Kidney (tissue), 14 donors: ENCODE measurements around the gene NLGN1. TPM values are rescaled to one million over a fixed set of nuclear protein-coding genes. Genes with fewer than 3 reads are reported as not detected.

Source experiments
- DNase-seq, 5 donors: peaks; one replicate each; pipeline ENCODE4 v3.0.0-alpha.2; 2013 to 2020
- FAIRE-seq: peaks from 2 replicates; lab custom pipeline; 2012; peaks lifted over from hg19 to GRCh38; lab: Jason Lieb, UNC
- H3K27ac ChIP-seq, 2 donors: one replicate each; pipeline ENCODE4 v1.7.0; 2013; ENCODE audit warnings: low read depth in 2 of 2, low read length in 2 of 2, inconsistent platforms in 1 of 2
- H3K27me3 ChIP-seq: one replicate; pipeline ENCODE4 v1.7.1; 2013; ENCODE audit warnings: low read length, inconsistent platforms; ENCODE audit not compliant: control insufficient read depth, insufficient read depth
- H3K36me3 ChIP-seq, 3 donors: one replicate each; pipeline versions ENCODE4 v1.7.0 to v1.7.1; 2013; ENCODE audit warnings: low read length in 3 of 3, control low read depth in 1 of 3, inconsistent platforms in 1 of 3; ENCODE audit not compliant: insufficient read depth in 3 of 3, control insufficient read depth in 2 of 3
- H3K4me1 ChIP-seq, 3 donors: one replicate each; pipeline versions ENCODE4 v1.7.0 to v1.7.1; 2013; ENCODE audit warnings: low read length in 3 of 3, inconsistent platforms in 1 of 3, low read depth in 1 of 3; ENCODE audit not compliant: control insufficient read depth in 2 of 3, insufficient read depth in 2 of 3
- H3K4me3 ChIP-seq, 3 donors: one replicate each; pipeline versions ENCODE4 v1.7.0 to v1.8.1; 2013; ENCODE audit warnings: low read length in 3 of 3, control low read depth in 1 of 3, inconsistent platforms in 1 of 3
- H3K9ac ChIP-seq, 3 donors: one replicate each; pipeline versions ENCODE4 v1.7.0 to v1.7.1; 2013; ENCODE audit warnings: low read length in 3 of 3, control low read depth in 1 of 3, inconsistent platforms in 1 of 3
- H3K9me3 ChIP-seq, 3 donors: one replicate each; pipeline versions ENCODE4 v1.7.0 to v1.7.1; 2013; ENCODE audit warnings: low read length in 3 of 3, control low read depth in 1 of 3, inconsistent platforms in 1 of 3; ENCODE audit not compliant: control insufficient read depth in 2 of 3, insufficient read depth in 1 of 3
- CTCF ChIP-seq: IDR thresholded peaks from 3 replicates; pipeline ENCODE4 v1.5.1; 2012; ENCODE audit warnings: mild to moderate bottlenecking, moderate library complexity, borderline replicate concordance; ENCODE audit not compliant: insufficient read depth; ENCODE audit errors: extremely low read depth
- intact Hi-C: fragments of 100-400 bp; cut with DNase I; formaldehyde crosslinking; loops from one replicate; pipeline ENCODE4 v1.11.1; 2022
- polyA plus RNA-seq: library from polyadenylated mRNA; stranded (reverse); fragments of 350-450 nt; fragmentation: Illumina TruSeq; extraction: RNeasy Lipid Tissue Mini Kit (QIAGEN cat#74804); gene quantifications from one replicate; pipeline ENCODE4 v1.2.3, GENCODE V29; 2014; ENCODE audit warnings: low read depth, low replicate concordance; ENCODE audit not compliant: insufficient read depth
- total RNA-seq: library from RNA; stranded (reverse); fragmentation: NEBNext Ultra II Directional; extraction: Animal tissue kit (Norgen Biotek cat#: 25700); gene quantifications from one replicate; pipeline ENCODE4 v1.2.1, GENCODE V29; 2021
- donor health status: control.
- donor health status: control.
- donor health status: control.
- donor health status: control.
- donor health status: control.
- donor health status: DM: yes; HTN: yes; CAD: no.
- donor health status: Normal renal cell carcinoma (clear cell type).

The NLGN1 gene
- total and polyA plus RNA-seq, 2 donors from 2014 or later, result 0.49 to 19.4 TPM

- Histone ChIP-seq H3K27ac (no peak overlapping the region), H3K9ac (no peak overlapping the region), H3K27me3 (no peaks in the 10 kb centered on the region), H3K4me1 (no peaks in the 10 kb centered on the region), H3K4me3 (no peak overlapping the region), H3K9me3 (peaks cover 0 to 6% (median 0%) of the 10 kb centered on the region in 3 donors), H3K36me3 (no peaks in the 10 kb centered on the region)
- intact Hi-C loops, result no loop called here
- TF ChIP-seq CTCF, result no peak
- DNase-seq (no peak), FAIRE-seq (no peak)
Measured at GRCh38 chr3:174023421-174023820, 625.9 kb downstream of the NLGN1 start.

GRCh38 chr3:174028673-174029072 lies 631.1 kb downstream of the NLGN1 start:
- peaks cover 0 to 8% (median 0%) of the 10 kb centered on the region in 3 donors for H3K9me3 ChIP-seq
- intact Hi-C loops, result no loop called here
- no peak for FAIRE-seq
- no peaks in the 10 kb centered on the region for H3K27me3 ChIP-seq
- no peak for DNase-seq
- no peak for TF ChIP-seq CTCF
- H3K9ac ChIP-seq, result no peak overlapping the region
- H3K4me3 ChIP-seq, result no peak overlapping the region
- H3K4me1 ChIP-seq, result no peaks in the 10 kb centered on the region
- H3K27ac ChIP-seq, result no peak overlapping the region
- H3K36me3 ChIP-seq, result no peaks in the 10 kb centered on the region

GRCh38 chr3:174035328-174035886 lies 637.9 kb downstream of the NLGN1 start:
- Histone ChIP-seq H3K9me3 (no peaks in the 10 kb centered on the region), H3K4me1 (peaks cover 0 to 2% (median 0%) of the 10 kb centered on the region in 3 donors), H3K27me3 (no peaks in the 10 kb centered on the region), H3K27ac (no peak overlapping the region), H3K9ac (no peak overlapping the region), H3K36me3 (no peaks in the 10 kb centered on the region), H3K4me3 (no peak overlapping the region)
- FAIRE-seq, result no peak
- no peak for TF ChIP-seq CTCF
- peak in 2 of 5 donors; percentile 2 to 12 for DNase-seq
- intact Hi-C loops, result no loop called here

GRCh38 chr3:174046311-174046710 lies 648.8 kb downstream of the NLGN1 start:
- Histone ChIP-seq H3K9ac (no peak overlapping the region), H3K9me3 (no peaks in the 10 kb centered on the region), H3K36me3 (no peaks in the 10 kb centered on the region), H3K4me1 (no peaks in the 10 kb centered on the region), H3K27me3 (no peaks in the 10 kb centered on the region), H3K27ac (no peak overlapping the region), H3K4me3 (no peak overlapping the region)
- DNase-seq, result no peak
- intact Hi-C loops, result no loop called here
- no peak for TF ChIP-seq CTCF
- FAIRE-seq, result no peak
